ENCODE results near the gene C1QTNF5.

DNA sequence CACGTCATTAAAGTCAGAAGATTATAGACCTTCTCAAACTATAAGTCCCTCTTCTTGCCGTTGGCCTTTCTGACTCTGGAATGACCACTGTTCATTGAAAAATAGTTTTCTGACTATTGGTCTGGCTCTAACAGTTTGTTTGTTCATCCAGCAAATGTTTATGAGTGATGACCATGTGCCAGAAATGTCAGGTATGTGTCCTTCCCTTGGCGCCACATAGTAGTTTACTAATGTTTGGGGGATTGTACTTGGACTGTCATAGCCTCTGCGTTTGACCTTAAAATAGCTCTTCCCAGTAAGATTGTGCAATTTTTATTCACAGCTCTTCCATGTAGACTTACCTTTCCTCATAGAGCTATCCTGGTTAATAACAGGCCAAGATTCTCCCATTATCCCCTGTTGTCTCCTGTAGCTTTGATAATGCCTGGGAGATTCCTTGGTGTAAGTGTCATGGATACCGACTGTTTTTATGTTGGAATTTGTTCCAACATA, 37.4 kb downstream of the C1QTNF5 start:
- TF ChIP-seq, protein P1, sequence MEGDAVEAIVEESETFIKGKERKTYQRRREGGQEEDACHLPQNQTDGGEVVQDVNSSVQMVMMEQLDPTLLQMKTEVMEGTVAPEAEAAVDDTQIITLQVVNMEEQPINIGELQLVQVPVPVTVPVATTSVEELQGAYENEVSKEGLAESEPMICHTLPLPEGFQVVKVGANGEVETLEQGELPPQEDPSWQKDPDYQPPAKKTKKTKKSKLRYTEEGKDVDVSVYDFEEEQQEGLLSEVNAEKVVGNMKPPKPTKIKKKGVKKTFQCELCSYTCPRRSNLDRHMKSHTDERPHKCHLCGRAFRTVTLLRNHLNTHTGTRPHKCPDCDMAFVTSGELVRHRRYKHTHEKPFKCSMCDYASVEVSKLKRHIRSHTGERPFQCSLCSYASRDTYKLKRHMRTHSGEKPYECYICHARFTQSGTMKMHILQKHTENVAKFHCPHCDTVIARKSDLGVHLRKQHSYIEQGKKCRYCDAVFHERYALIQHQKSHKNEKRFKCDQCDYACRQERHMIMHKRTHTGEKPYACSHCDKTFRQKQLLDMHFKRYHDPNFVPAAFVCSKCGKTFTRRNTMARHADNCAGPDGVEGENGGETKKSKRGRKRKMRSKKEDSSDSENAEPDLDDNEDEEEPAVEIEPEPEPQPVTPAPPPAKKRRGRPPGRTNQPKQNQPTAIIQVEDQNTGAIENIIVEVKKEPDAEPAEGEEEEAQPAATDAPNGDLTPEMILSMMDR (IDR thresholded peaks at IDR 0.05) = no peak
- no peak for TF ChIP-seq RELA (CRISPR knock-in tag; IDR thresholded peaks at IDR 0.05; ENCODE audit: borderline replicate concordance)

Measured in WTC11 (cell line).